A549 (cell line): ENCODE measurements around the gene NAT16. TPM values are rescaled to one million over a fixed set of nuclear protein-coding genes. Genes with fewer than 3 reads are reported as not detected.
A peak's percentile ranks its signal among the peaks of the same experiment; 100 is the strongest.

ENCODE experiments used
- ATAC-seq, 2 experiments: fragments of 200-7000 bp in 1 of 2; fragments of >200 bp in 1 of 2; cut with Nextera tagmentation in 1 of 2; cut with Tn5 transposase in 1 of 2; 3 replicates each; pipeline versions ENCODE4 v1.8.0 to v1.9.1; 2018 to 2020; ENCODE audit warnings: mild to moderate bottlenecking in 1 of 2, moderate library complexity in 1 of 2
- CTCF ChIA-PET: fragments of 300-600 bp; sonication (Branson Sonifier 250); formaldehyde crosslinking; extraction: SDS; loops from one replicate; lab custom pipeline; 2021; ENCODE audit warnings: antibody characterized with exemption, inconsistent platforms; lab: Yijun Ruan, JAX
- POLR2A ChIA-PET: fragments of 350-600 bp; formaldehyde crosslinking; extraction: SDS; loops from one replicate; lab custom pipeline; 2021; ENCODE audit warnings: antibody characterized with exemption, inconsistent platforms; lab: Yijun Ruan, JAX
- DNase-seq, 2 experiments: peaks; one replicate each; pipeline versions ENCODE4 v3.0.0 to v3.0.0-alpha.2; 2011 to 2016; ENCODE audit warnings: low read depth in 1 of 2, low spot score in 1 of 2
- FAIRE-seq: peaks from 2 replicates; lab custom pipeline; 2011; peaks lifted over from hg19 to GRCh38; lab: Jason Lieb, UNC
- H3K27ac ChIP-seq, 2 experiments: fragments of >200 bp; sonication (Bioruptor Twin); formaldehyde crosslinking; 3 replicates each; pipeline ENCODE4 v1.5.1; 2016 to 2017
- H3K4me1 ChIP-seq: fragments of >200 bp; sonication (Bioruptor Twin); formaldehyde crosslinking; 3 replicates; pipeline ENCODE4 v1.6.1; 2016
- H3K4me2 ChIP-seq: fragments of >200 bp; sonication (Bioruptor Twin); formaldehyde crosslinking; 3 replicates; pipeline ENCODE4 v1.6.1; 2016
- H3K4me3 ChIP-seq: fragments of >200 bp; sonication (Bioruptor Twin); formaldehyde crosslinking; 3 replicates; pipeline ENCODE4 v1.5.1; 2016
- H3K9me3 ChIP-seq: fragments of >200 bp; sonication (Bioruptor Twin); formaldehyde crosslinking; 3 replicates; pipeline ENCODE4 v1.6.1; 2016
- BCL3 ChIP-seq: fragments of >200 bp; sonication (Bioruptor Twin); formaldehyde crosslinking; IDR thresholded peaks from 3 replicates; pipeline ENCODE4 v1.6.1; 2016
- CBX2 ChIP-seq: fragments of 200-600 bp; sonication (generic); IDR thresholded peaks from 2 replicates; pipeline ENCODE4 v1.6.1; 2016; ENCODE audit warnings: low read depth, mild to moderate bottlenecking, borderline replicate concordance
- CHD4 ChIP-seq: fragments of 200-600 bp; sonication (generic); IDR thresholded peaks from 2 replicates; pipeline ENCODE4 v1.6.1; 2016; ENCODE audit warnings: antibody characterized with exemption, mild to moderate bottlenecking, borderline replicate concordance
- ESRRA ChIP-seq: fragments of 150-350 bp; IDR thresholded peaks from 2 replicates; pipeline ENCODE4 v1.6.1; 2014; ENCODE audit warnings: mild to moderate bottlenecking, low read length, borderline replicate concordance
- FOXS1 ChIP-seq: fragments of 250-450 bp; sonication (Bioruptor Pico); IDR thresholded peaks from 2 replicates; pipeline ENCODE4 v1.5.0; 2020; ENCODE audit warnings: mild to moderate bottlenecking, moderate library complexity
- GATA3 ChIP-seq: IDR thresholded peaks from 2 replicates; pipeline ENCODE4 v1.6.1; 2012; ENCODE audit warnings: borderline replicate concordance
- HDAC2 ChIP-seq: fragments of 200-600 bp; sonication (generic); IDR thresholded peaks from 2 replicates; pipeline ENCODE4 v1.6.1; 2016
- HOXA7 ChIP-seq: fragments of 250-450 bp; sonication (Bioruptor Pico); IDR thresholded peaks from 2 replicates; pipeline ENCODE4 v1.5.0; 2020; ENCODE audit warnings: mild to moderate bottlenecking, moderate library complexity
- MAZ ChIP-seq: fragments of 150-350 bp; IDR thresholded peaks from 2 replicates; pipeline ENCODE4 v1.6.1; 2014; ENCODE audit warnings: antibody characterized with exemption, low read depth, low read length, borderline replicate concordance
- MYC ChIP-seq: IDR thresholded peaks from 2 replicates; pipeline ENCODE4 v1.6.1; 2012; ENCODE audit warnings: mild to moderate bottlenecking, inconsistent platforms, low read length, improper control_type of control experiment, borderline replicate concordance
- NFE2L2 ChIP-seq: fragments of 150-350 bp; conservative IDR thresholded peaks from 2 replicates; pipeline ENCODE4 v1.6.1; 2014; ENCODE audit warnings: low read length
- NPAS2 ChIP-seq: fragments of 250-450 bp; sonication (Bioruptor Pico); IDR thresholded peaks from 2 replicates; pipeline ENCODE4 v1.8.0; 2022; ENCODE audit warnings: mild to moderate bottlenecking, moderate library complexity, borderline replicate concordance
- NR3C1 ChIP-seq: fragments of >200 bp; sonication (Bioruptor Twin); formaldehyde crosslinking; IDR thresholded peaks from 3 replicates; pipeline ENCODE4 v1.6.1; 2017
- PBX3 ChIP-seq: IDR thresholded peaks from 2 replicates; pipeline ENCODE4 v1.6.1; 2012
- POLR2AphosphoS2 ChIP-seq: conservative IDR thresholded peaks from 2 replicates; pipeline ENCODE4 v1.6.1; 2012; ENCODE audit warnings: low read length, improper control_type of control experiment, inconsistent platforms
- RARB ChIP-seq: fragments of 250-450 bp; sonication (Bioruptor Pico); IDR thresholded peaks from 2 replicates; pipeline ENCODE4 v1.8.0; 2021; ENCODE audit warnings: mild to moderate bottlenecking, moderate library complexity
- REST ChIP-seq: fragments of 200-600 bp; sonication (generic); IDR thresholded peaks from 2 replicates; pipeline ENCODE4 v1.6.1; 2016; ENCODE audit warnings: antibody characterized with exemption, mild to moderate bottlenecking, moderate library complexity
- SREBF2 ChIP-seq: fragments of 450-650 bp; IDR thresholded peaks from 2 replicates; pipeline ENCODE4 v1.6.1; 2014; ENCODE audit warnings: mild to moderate bottlenecking, moderate library complexity
- TP53 ChIP-seq: fragments of 250-450 bp; sonication (Bioruptor Pico); IDR thresholded peaks from 2 replicates; pipeline ENCODE4 v1.5.0; 2021; ENCODE audit warnings: mild to moderate bottlenecking, moderate library complexity
- ZC3H11A ChIP-seq: fragments of 450-650 bp; IDR thresholded peaks from 2 replicates; pipeline ENCODE4 v1.6.1; 2014; ENCODE audit warnings: antibody characterized with exemption, mild to moderate bottlenecking
- WGBS: methylation state at CpG from one replicate; pipeline ENCODE4 v1.1.6; 2017; ENCODE audit errors: missing lambda C conversion rate; 5-methylcytosine and 5-hydroxymethylcytosine counted together
- polyA plus RNA-seq, 4 experiments: library from polyadenylated mRNA; depleted of rRNA in 3 of 4; stranded (reverse); fragments of >200 nt; fragmentation: RNase III in 1 of 4; extraction: RNeasy Plus Mini Kit Qiagen cat#74134 plus additional on column Dnase treatment in 1 of 4; gene quantifications; 2 replicates in 3 of 4; 3 replicates in 1 of 4; pipeline ENCODE4 v1.2.3, GENCODE V29; 2011 to 2017
- TF ChIP-seq, protein P1 (sequence below): fragments of 450-650 bp; IDR thresholded peaks from 2 replicates; pipeline ENCODE4 v1.6.1; 2014; ENCODE audit warnings: antibody characterized with exemption
- TF ChIP-seq, protein P2 (sequence below): fragments of >200 bp; sonication (Bioruptor Twin); formaldehyde crosslinking; IDR thresholded peaks from 3 replicates; pipeline ENCODE4 v1.5.1; 2016
- TF ChIP-seq, protein P3 (sequence below): fragments of 250-450 bp; sonication (Bioruptor Pico); IDR thresholded peaks from 2 replicates; pipeline ENCODE4 v1.5.0; 2020; ENCODE audit warnings: low read depth, mild to moderate bottlenecking, moderate library complexity
- TF ChIP-seq, protein P4 (sequence below): fragments of >200 bp; sonication (Bioruptor Twin); formaldehyde crosslinking; IDR thresholded peaks from 2 replicates; pipeline ENCODE4 v1.6.1; 2016

NAT16 gene
- polyA plus RNA-seq, 2 of the 4 experiments (the other 2 are of a cell fraction): 0.05 to 0.12 TPM

- no peak for FAIRE-seq
- POLR2A ChIA-PET: interaction anchor here (2.7 to 3.2 kb wide), 2 partner anchors 10 to 38 kb away, joined by 10 to 24 read pairs; partner anchors contain the start of gene SERPINE1
- ATAC-seq: peak; percentile 5 to 7; a peak in 4 of 6 replicates
- H3K9me3 ChIP-seq: no peaks in the 10 kb centered on the region
- CTCF ChIA-PET: interaction anchor here (0.8 to 32.8 kb wide), 14 partner anchors 8 to 248 kb away, joined by 3 to 600 read pairs (median 6); partner anchors contain the start of genes AP1S1, SERPINE1, TRIM56 and VGF
- peak overlapping the region; percentile 69 for H3K4me2 ChIP-seq
- peak overlapping the region; percentile 79 to 88 for H3K27ac ChIP-seq
- DNase-seq: no peak
- WGBS: 56% methylated on average over 9 of the region's 9 CpGs
- peaks cover 63% of the 10 kb centered on the region for H3K4me1 ChIP-seq
- peak overlapping the region; percentile 3; the same call in 1 of the 3 replicates for H3K4me3 ChIP-seq
- TF ChIP-seq, protein P1, sequence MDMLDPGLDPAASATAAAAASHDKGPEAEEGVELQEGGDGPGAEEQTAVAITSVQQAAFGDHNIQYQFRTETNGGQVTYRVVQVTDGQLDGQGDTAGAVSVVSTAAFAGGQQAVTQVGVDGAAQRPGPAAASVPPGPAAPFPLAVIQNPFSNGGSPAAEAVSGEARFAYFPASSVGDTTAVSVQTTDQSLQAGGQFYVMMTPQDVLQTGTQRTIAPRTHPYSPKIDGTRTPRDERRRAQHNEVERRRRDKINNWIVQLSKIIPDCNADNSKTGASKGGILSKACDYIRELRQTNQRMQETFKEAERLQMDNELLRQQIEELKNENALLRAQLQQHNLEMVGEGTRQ: 0 out of 2 replicates have a peak, but pooled peaks have one; percentile 32
- TF ChIP-seq ESRRA (no peak), POLR2AphosphoS2 (peak; percentile 37; the same call in 1 of the 2 replicates)
Measured at GRCh38 chr7:101137651-101138212, 42.4 kb downstream of the NAT16 start.

- H3K9me3 ChIP-seq: no peaks in the 10 kb centered on the region
- WGBS: 81% methylated on average over 6 of the region's 6 CpGs
- ATAC-seq (no peak), DNase-seq (no peak), FAIRE-seq (no peak)
- peaks cover 88% of the 10 kb centered on the region for H3K4me1 ChIP-seq
- H3K4me3 ChIP-seq: no peak overlapping the region
- POLR2A ChIA-PET: interaction anchor here (0.7 kb wide), 1 partner anchor 21 kb away, joined by 4 read pairs; no protein-coding TSS in a partner anchor
- peak overlapping the region; percentile 53 for H3K4me2 ChIP-seq
- CTCF ChIA-PET: interaction anchor here (0.6 to 32.8 kb wide), 12 partner anchors 9 to 240 kb away, joined by 3 to 600 read pairs (median 6); partner anchors contain the start of genes ACHE and SERPINE1
- peak overlapping the region; percentile 0 to 63; a peak in 4 of 6 replicates for H3K27ac ChIP-seq
- TF ChIP-seq FOXS1: no peak
- no peak for TF ChIP-seq RARB (CRISPR knock-in tag)
- no peak for TF ChIP-seq BCL3
- no peak for TF ChIP-seq REST
- TF ChIP-seq TP53 (CRISPR knock-in tag): no peak
- TF ChIP-seq ESRRA: no peak
- TF ChIP-seq CBX2: no peak
- TF ChIP-seq, protein P2, sequence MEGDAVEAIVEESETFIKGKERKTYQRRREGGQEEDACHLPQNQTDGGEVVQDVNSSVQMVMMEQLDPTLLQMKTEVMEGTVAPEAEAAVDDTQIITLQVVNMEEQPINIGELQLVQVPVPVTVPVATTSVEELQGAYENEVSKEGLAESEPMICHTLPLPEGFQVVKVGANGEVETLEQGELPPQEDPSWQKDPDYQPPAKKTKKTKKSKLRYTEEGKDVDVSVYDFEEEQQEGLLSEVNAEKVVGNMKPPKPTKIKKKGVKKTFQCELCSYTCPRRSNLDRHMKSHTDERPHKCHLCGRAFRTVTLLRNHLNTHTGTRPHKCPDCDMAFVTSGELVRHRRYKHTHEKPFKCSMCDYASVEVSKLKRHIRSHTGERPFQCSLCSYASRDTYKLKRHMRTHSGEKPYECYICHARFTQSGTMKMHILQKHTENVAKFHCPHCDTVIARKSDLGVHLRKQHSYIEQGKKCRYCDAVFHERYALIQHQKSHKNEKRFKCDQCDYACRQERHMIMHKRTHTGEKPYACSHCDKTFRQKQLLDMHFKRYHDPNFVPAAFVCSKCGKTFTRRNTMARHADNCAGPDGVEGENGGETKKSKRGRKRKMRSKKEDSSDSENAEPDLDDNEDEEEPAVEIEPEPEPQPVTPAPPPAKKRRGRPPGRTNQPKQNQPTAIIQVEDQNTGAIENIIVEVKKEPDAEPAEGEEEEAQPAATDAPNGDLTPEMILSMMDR: no peak
- TF ChIP-seq POLR2AphosphoS2: peak; percentile 88
- no peak for TF ChIP-seq GATA3
- TF ChIP-seq MAZ: no peak
- TF ChIP-seq SREBF2: no peak
- TF ChIP-seq, protein P3, sequence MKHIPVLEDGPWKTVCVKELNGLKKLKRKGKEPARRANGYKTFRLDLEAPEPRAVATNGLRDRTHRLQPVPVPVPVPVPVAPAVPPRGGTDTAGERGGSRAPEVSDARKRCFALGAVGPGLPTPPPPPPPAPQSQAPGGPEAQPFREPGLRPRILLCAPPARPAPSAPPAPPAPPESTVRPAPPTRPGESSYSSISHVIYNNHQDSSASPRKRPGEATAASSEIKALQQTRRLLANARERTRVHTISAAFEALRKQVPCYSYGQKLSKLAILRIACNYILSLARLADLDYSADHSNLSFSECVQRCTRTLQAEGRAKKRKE: no peak
- TF ChIP-seq MYC: no peak
- TF ChIP-seq HOXA7: 0 out of 2 replicates have a peak, but pooled peaks have one; percentile 68
- no peak for TF ChIP-seq NPAS2 (CRISPR knock-in tag)
- TF ChIP-seq ZC3H11A: no peak
- TF ChIP-seq, protein P4, sequence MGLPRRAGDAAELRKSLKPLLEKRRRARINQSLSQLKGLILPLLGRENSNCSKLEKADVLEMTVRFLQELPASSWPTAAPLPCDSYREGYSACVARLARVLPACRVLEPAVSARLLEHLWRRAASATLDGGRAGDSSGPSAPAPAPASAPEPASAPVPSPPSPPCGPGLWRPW: no peak
- no peak for TF ChIP-seq NR3C1
- TF ChIP-seq PBX3: 0 out of 2 replicates have a peak, but pooled peaks have one; percentile 27
- no peak for TF ChIP-seq HDAC2
- TF ChIP-seq NFE2L2: no peak
- no peak for TF ChIP-seq CHD4
Measured at GRCh38 chr7:101134399-101134980, 45.6 kb downstream of the NAT16 start.
